Measurements from ENCODE around the gene C4orf46. TPM values are rescaled to one million over a fixed set of nuclear protein-coding genes. Genes with fewer than 3 reads are reported as not detected.

The C4orf46 gene
- total and polyA plus RNA-seq, 10 of the 15 experiments (the other 5 are each of a cell fraction or from before 2014, with no cell fraction given): 9.3 to 40.2 (median 20.5) TPM

DNA sequence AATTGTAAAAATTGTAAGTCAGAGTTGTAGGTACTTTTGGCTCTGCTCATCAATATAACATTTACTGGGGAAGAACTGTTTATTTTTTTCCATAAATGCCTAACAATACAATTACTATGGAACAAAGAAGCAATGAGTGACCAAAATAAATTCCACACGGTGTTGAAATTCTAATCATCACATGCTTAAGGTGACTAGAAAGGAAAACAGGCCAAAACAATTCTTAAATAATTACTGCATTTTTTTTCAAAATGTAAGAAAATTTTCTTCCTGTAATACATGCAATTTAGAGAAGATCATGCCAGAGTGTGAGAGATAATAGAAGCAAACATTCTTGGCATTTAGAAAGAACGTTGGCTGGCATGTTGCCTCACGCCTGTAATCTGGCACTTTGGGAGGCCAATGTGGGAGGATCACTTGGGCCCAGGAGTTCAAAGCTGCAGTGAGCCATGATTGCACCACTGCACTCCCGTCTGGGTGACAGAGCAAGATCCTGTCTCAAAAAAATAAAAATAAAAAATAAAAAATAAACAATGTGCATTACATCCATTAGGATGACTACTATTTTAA, 22.5 kb downstream of the C4orf46 start:
- no peak for ATAC-seq
- in situ Hi-C loops (cut with MboI) (no loop called here), intact Hi-C loops (cut with micrococcal nuclease; ENCODE audit: unreplicated experiment) (no loop called here)
- FAIRE-seq: no peak
- no peaks in the 10 kb centered on the region for H3K9me3 ChIP-seq (replicated peaks; ENCODE audit: control insufficient read depth, insufficient read depth, low read length)
- H3K4me1 ChIP-seq (ENCODE audit: control insufficient read depth, insufficient read depth, low read length): no peaks in the 10 kb centered on the region
- no peak overlapping the region for H2AFZ ChIP-seq (ENCODE audit: control insufficient read depth, low read depth, low read length)
- 46% methylated on average over 4 of the region's 4 CpGs for WGBS (ENCODE audit: insufficient coverage, insufficient replicate concordance, low lambda C conversion rate, missing lambda C conversion rate)
- BruUV-seq (replicated peaks): no TSS peak
- ChIA-PET SMC1A (ENCODE audit: uncharacterized antibody, unreplicated experiment) (no interaction called here), POLR2A (no interaction called here), CTCF (no interaction called here), RAD21 (ENCODE audit: unreplicated experiment) (no interaction called here)
- H3K4me3 ChIP-seq: no peak overlapping the region
- DNase-seq (ENCODE audit: low read depth, low spot score): no peak
- no peaks in the 10 kb centered on the region; a peak in 1 of 4 replicates for H3K27me3 ChIP-seq (replicated peaks in 1 of 2; ENCODE audit: control insufficient read depth in 2 of 2, insufficient read depth in 2 of 2, low read length in 1 of 2)
- no peaks in the 10 kb centered on the region for H3K36me3 ChIP-seq (ENCODE audit: control insufficient read depth in 2 of 2, insufficient read depth in 2 of 2, low read length in 1 of 2)
- no peak overlapping the region for H3K4me2 ChIP-seq (ENCODE audit: control insufficient read depth, insufficient read depth)
- TF ChIP-seq GATAD2B (conservative IDR thresholded peaks at IDR 0.05; ENCODE audit: low read depth) (no peak), JUNB (IDR thresholded peaks at IDR 0.05) (no peak), PAX5 (IDR thresholded peaks at IDR 0.05; ENCODE audit: borderline replicate concordance, low read depth, low read length) (no peak), ESRRA (IDR thresholded peaks at IDR 0.05; ENCODE audit: low read length) (no peak), ZZZ3 (IDR thresholded peaks at IDR 0.05; ENCODE audit: control insufficient read depth, insufficient read length, low read depth) (no peak), RELA (IDR thresholded peaks at IDR 0.05; ENCODE audit: borderline replicate concordance, partially characterized antibody) (no peak), RAD51 (IDR thresholded peaks at IDR 0.05) (no peak), ASH2L (IDR thresholded peaks at IDR 0.05; ENCODE audit: borderline replicate concordance, low read depth) (no peak), ZBED1 (IDR thresholded peaks at IDR 0.05; ENCODE audit: borderline replicate concordance) (no peak), NR2C1 (IDR thresholded peaks at IDR 0.05) (no peak), CHD4 (IDR thresholded peaks at IDR 0.05) (no peak), WRNIP1 (IDR thresholded peaks at IDR 0.05; ENCODE audit: borderline replicate concordance, low read depth, low read length) (no peak), IKZF1 (conservative IDR thresholded peaks at IDR 0.05) (no peak), FOXM1 (IDR thresholded peaks at IDR 0.05; ENCODE audit: low read depth, low read length) (no peak), SPI1 (IDR thresholded peaks at IDR 0.05; ENCODE audit: borderline replicate concordance, insufficient read depth, low read depth, low read length) (no peak), ZNF24 (IDR thresholded peaks at IDR 0.05) (no peak), EED (IDR thresholded peaks at IDR 0.05; ENCODE audit: low read depth) (no peak), NR2C2 (IDR thresholded peaks at IDR 0.05; ENCODE audit: borderline replicate concordance, control insufficient read depth, insufficient read length, low read depth) (no peak), MTA2 (IDR thresholded peaks at IDR 0.05; ENCODE audit: low read depth) (no peak)
- TF ChIP-seq, protein P1, sequence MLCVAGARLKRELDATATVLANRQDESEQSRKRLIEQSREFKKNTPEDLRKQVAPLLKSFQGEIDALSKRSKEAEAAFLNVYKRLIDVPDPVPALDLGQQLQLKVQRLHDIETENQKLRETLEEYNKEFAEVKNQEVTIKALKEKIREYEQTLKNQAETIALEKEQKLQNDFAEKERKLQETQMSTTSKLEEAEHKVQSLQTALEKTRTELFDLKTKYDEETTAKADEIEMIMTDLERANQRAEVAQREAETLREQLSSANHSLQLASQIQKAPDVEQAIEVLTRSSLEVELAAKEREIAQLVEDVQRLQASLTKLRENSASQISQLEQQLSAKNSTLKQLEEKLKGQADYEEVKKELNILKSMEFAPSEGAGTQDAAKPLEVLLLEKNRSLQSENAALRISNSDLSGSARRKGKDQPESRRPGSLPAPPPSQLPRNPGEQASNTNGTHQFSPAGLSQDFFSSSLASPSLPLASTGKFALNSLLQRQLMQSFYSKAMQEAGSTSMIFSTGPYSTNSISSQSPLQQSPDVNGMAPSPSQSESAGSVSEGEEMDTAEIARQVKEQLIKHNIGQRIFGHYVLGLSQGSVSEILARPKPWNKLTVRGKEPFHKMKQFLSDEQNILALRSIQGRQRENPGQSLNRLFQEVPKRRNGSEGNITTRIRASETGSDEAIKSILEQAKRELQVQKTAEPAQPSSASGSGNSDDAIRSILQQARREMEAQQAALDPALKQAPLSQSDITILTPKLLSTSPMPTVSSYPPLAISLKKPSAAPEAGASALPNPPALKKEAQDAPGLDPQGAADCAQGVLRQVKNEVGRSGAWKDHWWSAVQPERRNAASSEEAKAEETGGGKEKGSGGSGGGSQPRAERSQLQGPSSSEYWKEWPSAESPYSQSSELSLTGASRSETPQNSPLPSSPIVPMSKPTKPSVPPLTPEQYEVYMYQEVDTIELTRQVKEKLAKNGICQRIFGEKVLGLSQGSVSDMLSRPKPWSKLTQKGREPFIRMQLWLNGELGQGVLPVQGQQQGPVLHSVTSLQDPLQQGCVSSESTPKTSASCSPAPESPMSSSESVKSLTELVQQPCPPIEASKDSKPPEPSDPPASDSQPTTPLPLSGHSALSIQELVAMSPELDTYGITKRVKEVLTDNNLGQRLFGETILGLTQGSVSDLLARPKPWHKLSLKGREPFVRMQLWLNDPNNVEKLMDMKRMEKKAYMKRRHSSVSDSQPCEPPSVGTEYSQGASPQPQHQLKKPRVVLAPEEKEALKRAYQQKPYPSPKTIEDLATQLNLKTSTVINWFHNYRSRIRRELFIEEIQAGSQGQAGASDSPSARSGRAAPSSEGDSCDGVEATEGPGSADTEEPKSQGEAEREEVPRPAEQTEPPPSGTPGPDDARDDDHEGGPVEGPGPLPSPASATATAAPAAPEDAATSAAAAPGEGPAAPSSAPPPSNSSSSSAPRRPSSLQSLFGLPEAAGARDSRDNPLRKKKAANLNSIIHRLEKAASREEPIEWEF (IDR thresholded peaks at IDR 0.05; ENCODE audit: insufficient replicate concordance, low read depth, low read length): no peak
- no peaks in the 10 kb centered on the region for H4K20me1 ChIP-seq (ENCODE audit: control insufficient read depth, insufficient read depth)
- H3K79me2 ChIP-seq (ENCODE audit: control insufficient read depth, insufficient read depth, low read length): no peaks in the 10 kb centered on the region
- no peak overlapping the region for H3K9ac ChIP-seq (ENCODE audit: control insufficient read depth, insufficient read depth, low read length)
- no peak overlapping the region for H3K27ac ChIP-seq (ENCODE audit: control insufficient read depth, insufficient read depth)

Measured in GM12878 (cell line).